ENCODE data around the gene AADACL4. TPM values are rescaled to one million over a fixed set of nuclear protein-coding genes. Genes with fewer than 3 reads are reported as not detected.

Gene AADACL4
- polyA plus RNA-seq (not detected in 3 replicates), polyA minus RNA-seq (not detected in 3 replicates)
- polyA plus RNA-seq (2011; ENCODE audit: low read depth), result not detected
- polyA plus RNA-seq (2011; cell fraction: cytosol; rRNA removed), result not detected in 2 replicates
- not detected in 2 replicates for polyA plus RNA-seq (2011; cell fraction: nucleus; rRNA removed)
- not detected in 2 replicates for polyA plus RNA-seq (2012; ENCODE audit: low replicate concordance)
- polyA minus RNA-seq (2011; cell fraction: cytosol; rRNA and poly(A)+ RNA removed), result not detected
- not detected in 2 replicates for polyA minus RNA-seq (2011; cell fraction: nucleus; rRNA and poly(A)+ RNA removed)

DNA sequence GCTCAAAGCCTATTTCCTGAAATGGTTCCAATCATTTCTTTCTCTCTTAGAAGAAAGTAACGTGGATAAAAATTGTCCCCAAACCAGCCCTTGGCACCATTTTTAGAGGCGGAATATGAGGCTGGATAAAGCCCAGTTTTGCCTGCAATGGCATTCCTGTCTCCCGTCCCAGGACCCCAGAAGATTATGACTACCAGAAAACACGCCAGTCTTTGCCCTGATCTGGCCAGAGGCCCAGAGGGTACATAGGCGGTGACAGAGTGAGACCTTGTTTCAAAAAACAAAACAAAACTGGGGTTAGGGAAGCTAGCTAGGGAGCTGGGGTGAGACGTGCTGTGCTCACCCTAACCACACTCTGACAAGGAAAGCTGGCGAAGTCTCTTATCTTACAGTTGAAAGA lies at the start of gene AADACL4:
Gene AADACL4 (plus strand): TSS at position 301 of the 400 bp plus-strand sequence. CDS start 462 bp downstream, outside the sequence.
- H3K4me1 ChIP-seq (ENCODE audit: control insufficient read depth, extremely low read depth, insufficient read depth, low read length), result no peaks in the 10 kb centered on the region
- no peaks in the 10 kb centered on the region for H3K36me3 ChIP-seq (ENCODE audit: control insufficient read depth in 2 of 2, extremely low read depth in 1 of 2, insufficient read depth in 2 of 2, low read length in 2 of 2)
- DNase-seq (ENCODE audit: low read depth, low spot score) (no peak), FAIRE-seq (no peak)
- no peaks in the 10 kb centered on the region for H3K79me2 ChIP-seq (ENCODE audit: control insufficient read depth, insufficient read depth, low read length)
- dilution Hi-C loops (cut with MboI; ENCODE audit: extremely low pct_ligation_motif_present, low sequenced_read_pairs), result no loop called here
- no peaks in the 10 kb centered on the region for H3K9me1 ChIP-seq (ENCODE audit: control insufficient read depth, extremely low read depth, insufficient read depth, low read length)
- no peak within 1 kb of the TSS for H3K9ac ChIP-seq (ENCODE audit: control insufficient read depth, extremely low read depth, insufficient read depth, low read length)
- no peaks in the 10 kb centered on the region for H3K27me3 ChIP-seq (ENCODE audit: control insufficient read depth, extremely low read depth, insufficient read depth, low read length)
- no peak within 1 kb of the TSS for H3K4me3 ChIP-seq (ENCODE audit: control insufficient read depth in 2 of 3, extremely low read depth in 1 of 3, insufficient read depth in 2 of 3, low read depth in 1 of 3, low read length in 3 of 3)
- no peak for TF ChIP-seq EZH2 (IDR thresholded peaks at IDR 0.05; ENCODE audit: low read length)
- TF ChIP-seq, protein P1, sequence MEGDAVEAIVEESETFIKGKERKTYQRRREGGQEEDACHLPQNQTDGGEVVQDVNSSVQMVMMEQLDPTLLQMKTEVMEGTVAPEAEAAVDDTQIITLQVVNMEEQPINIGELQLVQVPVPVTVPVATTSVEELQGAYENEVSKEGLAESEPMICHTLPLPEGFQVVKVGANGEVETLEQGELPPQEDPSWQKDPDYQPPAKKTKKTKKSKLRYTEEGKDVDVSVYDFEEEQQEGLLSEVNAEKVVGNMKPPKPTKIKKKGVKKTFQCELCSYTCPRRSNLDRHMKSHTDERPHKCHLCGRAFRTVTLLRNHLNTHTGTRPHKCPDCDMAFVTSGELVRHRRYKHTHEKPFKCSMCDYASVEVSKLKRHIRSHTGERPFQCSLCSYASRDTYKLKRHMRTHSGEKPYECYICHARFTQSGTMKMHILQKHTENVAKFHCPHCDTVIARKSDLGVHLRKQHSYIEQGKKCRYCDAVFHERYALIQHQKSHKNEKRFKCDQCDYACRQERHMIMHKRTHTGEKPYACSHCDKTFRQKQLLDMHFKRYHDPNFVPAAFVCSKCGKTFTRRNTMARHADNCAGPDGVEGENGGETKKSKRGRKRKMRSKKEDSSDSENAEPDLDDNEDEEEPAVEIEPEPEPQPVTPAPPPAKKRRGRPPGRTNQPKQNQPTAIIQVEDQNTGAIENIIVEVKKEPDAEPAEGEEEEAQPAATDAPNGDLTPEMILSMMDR (optimal IDR thresholded peaks at IDR 0.05 in 1 of 3, IDR thresholded peaks at IDR 0.05 in 1 of 3, conservative IDR thresholded peaks at IDR 0.05 in 1 of 3; ENCODE audit: extremely low read depth in 1 of 3, insufficient read depth in 2 of 3, low read length in 3 of 3), result no peak
- no peak within 1 kb of the TSS for H3K4me2 ChIP-seq (ENCODE audit: control insufficient read depth, extremely low read depth, insufficient read depth, low read depth, low read length)
- no peak within 1 kb of the TSS for H3K27ac ChIP-seq (ENCODE audit: control insufficient read depth, insufficient read depth, low read length)
- H3K9me3 ChIP-seq (ENCODE audit: control insufficient read depth, low read depth, low read length), result peaks cover 6% of the 10 kb centered on the region
- no peak within 1 kb of the TSS for H2AFZ ChIP-seq (ENCODE audit: control insufficient read depth, low read length)
- H4K20me1 ChIP-seq (ENCODE audit: control insufficient read depth, extremely low read depth, insufficient read depth, low read length), result no peaks in the 10 kb centered on the region

DNA sequence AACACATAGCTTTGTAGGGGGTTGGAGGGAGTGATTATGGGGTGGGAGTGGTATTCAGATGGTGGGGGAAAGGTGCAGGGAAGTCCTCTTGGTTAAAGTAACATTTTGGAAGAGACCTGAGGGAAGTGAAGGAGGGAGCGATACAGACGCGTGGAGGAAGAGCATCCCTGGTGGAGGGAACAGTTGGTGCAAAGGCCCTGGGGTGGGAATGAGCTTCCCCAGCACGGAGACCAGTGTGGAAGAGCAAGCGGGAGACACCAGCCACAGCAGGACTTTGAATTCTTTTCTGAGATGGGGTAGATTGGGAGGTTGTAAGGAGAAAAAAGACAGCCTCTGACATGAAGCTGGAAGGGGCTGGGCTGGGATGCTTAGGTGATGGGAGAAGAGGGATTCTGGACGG lies 49.4 kb upstream of the AADACL4 start:
- Histone ChIP-seq H3K9me1 (ENCODE audit: control insufficient read depth, extremely low read depth, insufficient read depth, low read length) (no peaks in the 10 kb centered on the region), H3K36me3 (ENCODE audit: control insufficient read depth in 2 of 2, extremely low read depth in 1 of 2, insufficient read depth in 2 of 2, low read length in 2 of 2) (no peaks in the 10 kb centered on the region), H3K4me1 (ENCODE audit: control insufficient read depth, extremely low read depth, insufficient read depth, low read length) (peaks cover 10% of the 10 kb centered on the region), H3K9me3 (ENCODE audit: control insufficient read depth, low read depth, low read length) (no peaks in the 10 kb centered on the region), H3K27ac (ENCODE audit: control insufficient read depth, insufficient read depth, low read length) (no peak overlapping the region), H2AFZ (ENCODE audit: control insufficient read depth, low read length) (no peak overlapping the region), H3K79me2 (ENCODE audit: control insufficient read depth, insufficient read depth, low read length) (no peaks in the 10 kb centered on the region), H3K27me3 (ENCODE audit: control insufficient read depth, extremely low read depth, insufficient read depth, low read length) (peaks cover 6% of the 10 kb centered on the region), H3K4me2 (ENCODE audit: control insufficient read depth, extremely low read depth, insufficient read depth, low read depth, low read length) (no peak overlapping the region), H3K4me3 (ENCODE audit: control insufficient read depth in 2 of 3, extremely low read depth in 1 of 3, insufficient read depth in 2 of 3, low read depth in 1 of 3, low read length in 3 of 3) (no peak overlapping the region), H3K9ac (ENCODE audit: control insufficient read depth, extremely low read depth, insufficient read depth, low read length) (no peak overlapping the region), H4K20me1 (ENCODE audit: control insufficient read depth, extremely low read depth, insufficient read depth, low read length) (no peaks in the 10 kb centered on the region)
- FAIRE-seq, result no peak
- TF ChIP-seq EZH2 (IDR thresholded peaks at IDR 0.05; ENCODE audit: low read length), result no peak
- TF ChIP-seq, protein P1 (optimal IDR thresholded peaks at IDR 0.05 in 1 of 3, IDR thresholded peaks at IDR 0.05 in 1 of 3, conservative IDR thresholded peaks at IDR 0.05 in 1 of 3; ENCODE audit: extremely low read depth in 1 of 3, insufficient read depth in 2 of 3, low read length in 3 of 3), result no peak
- no peak for DNase-seq (ENCODE audit: low read depth, low spot score)
- dilution Hi-C loops (cut with MboI; ENCODE audit: extremely low pct_ligation_motif_present, low sequenced_read_pairs), result no loop called here

Measured in keratinocyte (primary cell).